Loucy (cell line): ENCODE measurements around the gene TBC1D22A.

Experiments used
- EZH2phosphoT487 ChIP-seq: fragments of 200-600 bp; IDR thresholded peaks from 2 replicates; pipeline ENCODE4 v1.6.1; 2018; ENCODE audit warnings: antibody characterized with exemption, mild to moderate bottlenecking, moderate library complexity, borderline replicate concordance
- TF ChIP-seq, protein P1 (sequence below): fragments of 200-600 bp; sonication (generic); conservative IDR thresholded peaks from 2 replicates; pipeline ENCODE4 v1.5.1; 2014; ENCODE audit warnings: mild to moderate bottlenecking, antibody characterized with exemption, low read length

GRCh38 chr22:47068626-47068996 is 306.2 kb downstream of the TBC1D22A start:
- TF ChIP-seq, protein P1, sequence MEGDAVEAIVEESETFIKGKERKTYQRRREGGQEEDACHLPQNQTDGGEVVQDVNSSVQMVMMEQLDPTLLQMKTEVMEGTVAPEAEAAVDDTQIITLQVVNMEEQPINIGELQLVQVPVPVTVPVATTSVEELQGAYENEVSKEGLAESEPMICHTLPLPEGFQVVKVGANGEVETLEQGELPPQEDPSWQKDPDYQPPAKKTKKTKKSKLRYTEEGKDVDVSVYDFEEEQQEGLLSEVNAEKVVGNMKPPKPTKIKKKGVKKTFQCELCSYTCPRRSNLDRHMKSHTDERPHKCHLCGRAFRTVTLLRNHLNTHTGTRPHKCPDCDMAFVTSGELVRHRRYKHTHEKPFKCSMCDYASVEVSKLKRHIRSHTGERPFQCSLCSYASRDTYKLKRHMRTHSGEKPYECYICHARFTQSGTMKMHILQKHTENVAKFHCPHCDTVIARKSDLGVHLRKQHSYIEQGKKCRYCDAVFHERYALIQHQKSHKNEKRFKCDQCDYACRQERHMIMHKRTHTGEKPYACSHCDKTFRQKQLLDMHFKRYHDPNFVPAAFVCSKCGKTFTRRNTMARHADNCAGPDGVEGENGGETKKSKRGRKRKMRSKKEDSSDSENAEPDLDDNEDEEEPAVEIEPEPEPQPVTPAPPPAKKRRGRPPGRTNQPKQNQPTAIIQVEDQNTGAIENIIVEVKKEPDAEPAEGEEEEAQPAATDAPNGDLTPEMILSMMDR = no peak
- TF ChIP-seq EZH2phosphoT487 = no peak
